Ecto neural progenitor cell (in vitro differentiated cells): ENCODE results near the gene NCKAP5.
"Not testable (repeated sequence)": the region's sequence is repeated elsewhere in the genome, so short reads cannot be mapped to it uniquely, and the experiment has no call there.

Experiments used
- DNase-seq: peaks from one replicate; pipeline ENCODE4 v3.0.0-alpha.2; 2018; ENCODE audit warnings: low spot score

Gene NCKAP5

DNA sequence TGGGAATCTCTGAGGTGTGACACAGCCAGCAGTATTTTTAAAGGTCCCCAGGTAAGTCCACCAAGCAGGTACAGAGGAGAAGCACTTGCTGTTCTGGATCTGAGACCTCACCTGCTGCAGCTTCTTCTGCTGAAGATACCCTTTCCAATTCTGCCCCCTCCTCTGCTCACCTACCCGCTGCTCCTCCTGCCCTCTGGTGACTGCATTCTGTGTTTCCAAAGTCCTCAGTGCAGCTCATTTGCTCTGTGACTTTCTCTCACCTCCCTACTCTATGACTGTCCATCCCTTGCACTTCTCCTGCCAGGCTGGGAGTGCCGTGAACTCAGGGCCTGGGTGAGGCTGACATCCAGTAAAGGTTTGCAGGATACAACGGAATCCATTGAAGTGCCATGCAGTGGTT, 693.1 kb downstream of the NCKAP5 start:
- DNase-seq = no peak

DNA sequence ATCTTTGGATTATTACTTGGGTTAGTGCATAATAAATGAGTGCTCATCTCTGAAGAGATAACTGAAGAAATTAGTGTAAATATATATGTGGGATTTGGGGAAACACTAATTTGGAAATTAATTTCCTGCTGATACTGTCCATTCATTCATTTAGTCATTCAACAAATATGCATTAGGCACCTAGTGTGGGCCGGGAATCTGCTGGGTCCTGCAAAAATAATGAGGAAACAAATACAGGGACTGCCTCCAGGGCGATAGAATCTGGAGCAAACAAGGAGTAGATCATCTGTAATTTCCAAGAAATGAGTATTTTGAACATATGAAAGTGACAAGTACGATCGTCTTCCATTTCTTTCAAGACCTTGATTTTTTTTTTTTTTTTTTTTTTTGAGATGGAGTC, 694.5 kb downstream of the NCKAP5 start:
- no peak for DNase-seq

DNA sequence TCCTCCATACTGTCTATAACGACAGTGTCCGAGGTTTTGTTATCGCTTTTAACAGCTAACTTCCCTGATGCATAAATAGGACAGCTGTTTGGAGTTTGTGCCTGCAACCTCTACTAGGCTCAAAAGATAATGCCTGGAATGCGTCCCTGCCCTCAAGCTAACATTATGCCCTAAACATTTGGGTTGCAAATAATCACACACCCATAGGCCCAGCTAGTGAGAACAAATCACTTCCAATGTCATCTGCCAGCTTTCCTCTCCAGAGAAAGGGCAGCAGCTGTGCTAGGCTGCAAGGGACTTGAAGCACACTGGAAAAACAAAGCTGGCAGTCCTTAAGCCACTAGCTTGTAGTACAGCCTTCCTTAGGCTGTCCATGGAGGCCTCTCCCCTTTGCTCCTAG, 696.4 kb downstream of the NCKAP5 start:
- DNase-seq = no peak

DNA sequence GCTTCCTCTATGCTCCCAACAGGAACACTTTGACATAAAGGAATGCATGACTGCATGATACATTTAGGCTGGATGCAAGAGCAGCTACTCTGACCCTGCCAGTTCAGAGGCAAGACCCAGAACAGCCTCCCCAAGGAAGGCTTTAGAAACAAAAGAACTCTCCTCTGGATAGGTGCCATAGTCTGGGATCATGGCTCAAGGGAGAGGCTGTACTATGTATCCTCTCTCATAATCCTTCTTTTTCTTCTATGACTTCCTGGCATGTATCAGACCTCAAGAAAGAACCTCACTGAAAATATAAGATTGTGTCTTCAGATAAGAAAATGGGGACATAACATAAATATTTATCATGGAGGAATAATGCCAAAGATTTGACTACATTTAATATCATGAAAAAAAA, 704.3 kb downstream of the NCKAP5 start:
- DNase-seq = no peak

DNA sequence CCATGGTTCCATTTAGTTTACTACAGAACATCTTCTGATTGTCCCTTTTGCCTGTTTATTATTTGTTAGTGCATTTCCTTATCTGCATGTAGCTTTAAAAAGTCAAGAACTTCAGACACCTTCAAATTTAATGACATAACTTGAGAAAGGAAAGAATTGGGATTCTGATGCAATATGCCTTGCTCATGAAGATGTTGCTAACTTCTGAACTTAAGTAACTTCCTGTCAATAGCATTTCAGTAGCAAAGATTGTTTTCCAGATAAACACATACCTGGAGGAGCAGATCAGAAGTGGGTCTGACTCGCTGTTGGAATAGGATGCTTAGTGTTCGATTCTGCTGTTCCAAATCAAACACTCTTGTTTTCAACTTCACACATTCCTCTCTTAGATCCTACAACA, 708.0 kb downstream of the NCKAP5 start:
- no peak for DNase-seq

DNA sequence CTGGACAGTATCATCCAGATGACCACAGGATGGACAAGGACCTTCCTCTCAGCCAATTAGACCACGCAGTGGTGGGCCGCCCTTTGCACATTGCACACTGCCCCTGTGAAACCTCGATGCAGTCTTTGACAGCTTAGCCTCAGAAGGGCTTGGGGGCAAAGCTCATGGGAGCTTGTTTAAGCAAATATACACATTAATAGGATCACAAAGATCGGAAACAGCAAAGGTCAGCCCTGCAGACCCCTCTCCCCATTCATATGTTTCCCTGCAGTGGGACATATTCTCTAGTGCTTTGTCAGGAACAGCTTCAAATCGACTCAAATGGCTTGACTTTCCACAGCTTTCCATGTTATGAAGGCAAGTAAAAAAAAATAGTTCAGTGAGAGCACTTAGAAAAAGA, 708.7 kb downstream of the NCKAP5 start:
- no peak for DNase-seq

DNA sequence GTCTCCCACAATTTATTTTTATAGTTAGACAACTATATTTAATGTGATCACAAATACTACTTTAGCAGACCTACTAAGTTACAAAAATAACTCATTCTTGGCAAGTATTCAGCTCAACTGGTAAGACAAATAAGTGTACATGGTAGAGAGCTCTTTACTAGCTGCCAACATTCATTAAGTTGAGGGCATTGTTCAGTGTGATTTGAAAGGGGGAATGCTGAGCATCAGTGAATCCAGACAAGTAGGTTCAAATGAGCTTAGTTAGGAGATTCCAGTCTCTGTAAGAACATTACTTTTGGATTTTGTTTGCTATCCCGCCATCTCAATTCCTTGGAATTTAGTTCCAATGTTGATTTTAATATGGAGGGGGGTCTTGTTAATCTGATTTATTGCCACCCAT, 710.9 kb downstream of the NCKAP5 start:
- DNase-seq = no peak

DNA sequence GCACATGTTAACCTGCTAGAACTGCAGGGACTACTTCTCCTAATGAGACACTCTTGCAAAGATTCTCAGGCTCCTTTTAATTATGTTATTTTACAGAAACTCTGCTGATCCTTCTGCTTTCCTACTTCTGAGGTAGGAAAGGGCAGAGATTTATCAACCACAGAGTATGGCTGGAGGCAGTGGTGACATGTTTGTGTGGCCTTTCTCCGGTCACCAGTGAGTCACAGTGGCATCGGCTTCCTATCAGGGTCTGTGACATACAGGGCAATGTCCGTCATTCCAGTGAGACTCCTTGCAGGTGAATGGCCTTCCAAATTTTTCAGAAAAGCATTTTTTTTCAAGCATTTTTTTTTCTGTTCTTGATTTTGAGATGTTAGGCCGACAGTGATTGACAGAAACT, 717.6 kb downstream of the NCKAP5 start:
- no peak for DNase-seq

DNA sequence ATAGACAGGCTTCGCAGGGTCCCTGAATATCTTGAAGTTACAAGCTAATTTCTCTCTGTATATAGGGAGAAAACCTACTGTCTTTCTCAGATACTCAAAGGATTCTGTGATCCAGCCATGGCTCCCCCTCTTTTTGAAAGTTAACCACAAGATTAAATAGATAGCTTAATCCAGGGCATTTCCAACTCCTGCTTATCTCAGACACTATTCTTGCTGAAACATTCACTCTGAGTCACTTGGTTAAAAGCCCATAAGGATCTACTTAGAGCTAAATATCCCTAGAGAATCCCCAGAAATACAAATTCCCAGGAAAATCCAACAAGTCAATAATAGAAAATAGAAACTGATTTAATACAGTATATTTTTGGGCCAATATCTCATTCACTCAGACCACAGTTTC, 719.1 kb downstream of the NCKAP5 start:
- DNase-seq = no peak

DNA sequence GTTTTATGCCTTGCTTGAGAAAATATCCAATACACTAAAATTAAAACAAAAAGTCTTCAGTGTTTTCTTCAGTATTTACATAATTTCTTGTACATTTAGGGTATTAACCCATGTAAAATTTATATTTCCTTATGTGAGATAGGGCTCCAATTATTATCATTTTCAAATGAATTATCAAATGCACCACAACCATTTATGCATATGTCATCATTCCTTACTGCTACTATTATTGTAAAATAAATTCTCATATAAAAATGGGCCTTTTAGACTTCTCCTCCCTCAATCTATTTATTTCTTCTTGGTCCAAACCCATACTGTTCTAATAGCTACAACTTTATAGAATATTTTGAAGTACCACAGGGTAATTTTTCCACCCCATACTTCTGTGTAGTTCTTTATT, 722.9 kb downstream of the NCKAP5 start:
- no peak for DNase-seq

DNA sequence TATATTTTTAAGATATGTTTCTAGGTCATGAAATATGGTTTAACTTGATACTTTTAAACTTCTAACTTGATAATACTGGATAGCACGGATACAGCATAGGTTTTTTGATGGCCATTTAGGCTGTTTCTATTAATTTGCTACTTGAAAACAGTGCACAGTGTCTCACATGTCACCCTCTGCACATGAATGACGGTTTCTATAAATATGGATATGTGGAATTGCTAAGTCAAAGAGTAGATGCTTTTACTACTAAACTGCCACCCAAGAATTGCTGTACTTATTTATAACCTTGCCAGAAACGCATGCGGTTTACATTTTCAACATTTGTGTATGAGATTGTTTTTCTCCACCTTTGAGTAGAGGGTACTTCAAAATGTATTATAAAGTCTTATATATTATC, 723.7 kb downstream of the NCKAP5 start:
- no peak for DNase-seq

DNA sequence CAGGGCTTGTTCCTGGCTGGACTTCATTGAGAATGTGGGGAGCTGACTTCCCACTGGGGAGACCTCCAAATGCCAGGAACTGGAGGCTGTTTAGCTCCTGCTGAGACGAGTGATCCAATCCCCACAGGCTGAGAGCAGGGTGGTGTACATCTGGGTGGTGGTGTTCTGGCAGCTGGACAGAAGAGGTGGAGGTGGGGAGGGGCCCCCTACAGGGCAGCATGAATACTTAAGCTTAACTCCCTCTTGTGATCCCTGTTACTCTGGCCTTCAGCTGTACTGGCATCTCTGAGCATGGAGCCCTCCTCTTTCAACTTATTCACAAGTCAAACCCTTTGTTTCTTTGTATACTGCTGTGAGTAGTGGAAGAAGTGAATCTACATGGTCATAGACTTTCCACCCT, 730.5 kb downstream of the NCKAP5 start:
- DNase-seq = no peak

DNA sequence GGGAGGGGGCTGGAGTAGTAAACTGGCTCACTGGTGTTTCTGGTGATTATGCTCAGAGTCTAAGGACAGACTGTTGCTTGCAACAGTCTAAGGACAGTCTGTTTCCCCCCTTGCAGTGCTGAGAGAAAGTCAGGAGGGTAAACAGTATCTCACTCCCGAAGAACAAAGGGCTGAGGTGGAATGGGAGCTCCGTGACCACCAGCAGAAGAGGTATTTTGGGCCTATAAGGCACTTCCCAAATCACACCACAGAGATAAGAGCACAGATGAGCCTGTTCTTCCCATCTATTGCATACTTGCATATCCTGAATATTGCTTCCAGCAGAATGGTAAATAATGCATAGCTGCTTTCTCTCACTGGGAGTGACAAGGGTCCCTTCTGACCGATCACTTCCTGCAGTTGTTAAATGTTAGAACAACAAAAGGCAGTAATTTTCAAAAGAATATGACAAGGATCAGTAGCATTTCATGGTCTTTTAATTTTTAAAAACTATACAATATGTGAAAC, 737.9 kb downstream of the NCKAP5 start:
- no peak for DNase-seq

DNA sequence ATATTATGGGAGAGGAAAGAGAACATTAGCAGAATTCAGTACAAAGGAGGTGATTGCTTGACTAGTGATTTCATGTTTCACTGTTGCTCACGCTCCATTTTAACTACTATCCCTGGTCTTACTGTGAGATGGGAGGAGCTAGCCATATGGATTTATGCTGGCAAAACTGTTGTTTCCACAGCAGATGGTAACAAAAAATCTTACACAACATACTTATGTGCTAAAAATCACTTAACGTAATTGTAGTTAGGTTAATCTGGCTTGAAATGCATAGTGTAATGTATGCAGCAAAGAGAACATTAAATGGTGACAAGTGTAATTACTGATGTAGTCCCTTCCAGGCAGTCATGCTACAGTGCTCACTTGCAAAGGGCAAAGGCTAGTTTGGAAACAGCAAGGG, 742.7 kb downstream of the NCKAP5 start:
- no peak for DNase-seq

DNA sequence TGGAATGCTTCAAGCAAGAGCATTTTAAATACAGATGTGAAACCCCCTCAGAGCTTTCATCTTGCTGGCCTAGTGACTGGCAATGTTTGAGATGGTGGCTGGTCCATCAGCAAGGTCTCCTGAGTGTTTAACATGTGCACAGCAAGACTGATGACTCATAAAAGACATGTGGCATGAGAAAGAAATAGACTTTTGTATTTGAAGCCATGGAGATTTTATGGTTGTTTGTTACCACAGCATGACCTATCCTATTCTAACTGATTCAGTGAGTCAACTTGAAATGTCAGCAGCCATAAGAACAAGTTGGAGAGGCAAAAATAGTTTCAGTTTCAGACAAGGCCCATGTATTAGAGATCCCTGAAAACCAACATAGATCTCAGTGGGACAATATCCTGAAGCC, 743.5 kb downstream of the NCKAP5 start:
- DNase-seq = no peak

DNA sequence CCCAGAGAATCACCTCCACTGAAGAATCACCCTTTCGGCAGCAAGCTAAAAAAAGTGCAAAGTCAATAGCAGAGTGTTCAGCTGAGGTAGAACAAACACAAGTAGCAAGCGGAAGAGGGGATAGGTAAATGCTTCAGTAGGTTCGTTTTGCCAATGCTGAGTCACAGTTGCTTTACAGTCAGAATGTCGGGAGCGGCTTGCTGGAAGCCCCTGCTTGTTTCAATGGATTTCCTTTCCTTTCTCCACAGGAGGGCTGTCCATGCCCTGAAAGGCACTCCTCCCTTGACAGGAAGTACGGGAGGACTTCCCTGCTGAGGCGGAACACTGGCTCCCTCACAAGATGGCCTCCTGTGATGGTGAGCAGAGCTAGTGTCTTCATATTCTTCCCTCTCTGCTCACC, 752.0 kb downstream of the NCKAP5 start:
- no peak for DNase-seq

DNA sequence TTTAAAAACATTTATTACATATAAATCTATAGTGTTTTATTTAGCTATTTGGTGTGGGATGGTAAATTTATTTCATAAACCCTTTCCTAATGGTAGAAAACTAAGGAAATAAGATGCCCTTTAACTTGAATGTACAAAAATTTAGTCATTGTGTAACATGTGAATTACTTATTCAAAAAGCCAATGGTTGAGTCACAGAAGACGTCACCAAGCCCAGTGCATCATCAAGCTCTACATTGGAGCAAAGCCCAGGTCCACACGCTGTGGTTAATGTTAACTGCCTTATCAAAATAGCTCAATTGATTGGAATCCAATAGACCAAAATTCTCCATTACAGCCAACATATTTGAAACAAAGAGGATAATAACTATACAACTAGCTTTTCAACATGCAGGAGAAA, 752.7 kb downstream of the NCKAP5 start:
- DNase-seq = no peak

DNA sequence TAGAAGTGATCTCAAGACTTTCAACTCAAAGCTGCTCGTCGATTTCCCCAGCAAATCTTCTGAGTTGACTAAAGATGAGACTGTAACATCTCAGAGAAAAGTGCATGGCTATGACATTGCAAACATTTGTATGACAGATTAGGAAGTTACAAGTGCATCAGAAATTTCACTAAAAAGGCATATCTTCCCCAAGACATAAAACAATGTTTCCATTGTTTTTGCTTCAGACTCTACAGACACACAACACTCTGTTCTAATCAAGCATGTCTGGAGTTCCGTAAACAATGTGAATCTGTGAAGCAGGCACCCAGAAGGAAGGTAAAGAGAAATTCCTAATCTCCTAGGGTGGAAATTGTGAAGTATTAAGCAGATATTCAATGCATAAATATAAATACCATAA, 753.6 kb downstream of the NCKAP5 start:
- DNase-seq = no peak

DNA sequence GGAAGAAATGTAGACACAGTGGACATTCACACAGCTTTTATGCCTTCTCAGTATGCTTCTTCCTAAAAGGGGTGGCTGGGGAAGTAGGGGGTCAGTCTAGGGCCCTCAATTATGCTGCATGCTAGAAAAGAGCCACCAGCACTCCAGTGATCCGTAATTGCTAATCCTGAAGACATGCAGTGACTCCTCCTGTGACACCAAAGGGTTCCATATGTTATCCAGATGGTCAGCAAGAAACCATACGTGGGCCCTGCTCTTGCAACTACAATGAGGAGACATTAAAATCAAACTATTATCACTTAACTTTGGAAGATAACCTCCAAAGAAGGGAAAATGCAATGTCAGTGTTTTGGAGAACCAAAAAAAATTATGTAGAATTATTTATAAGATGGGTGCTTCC, 754.8 kb downstream of the NCKAP5 start:
- DNase-seq = no peak

DNA sequence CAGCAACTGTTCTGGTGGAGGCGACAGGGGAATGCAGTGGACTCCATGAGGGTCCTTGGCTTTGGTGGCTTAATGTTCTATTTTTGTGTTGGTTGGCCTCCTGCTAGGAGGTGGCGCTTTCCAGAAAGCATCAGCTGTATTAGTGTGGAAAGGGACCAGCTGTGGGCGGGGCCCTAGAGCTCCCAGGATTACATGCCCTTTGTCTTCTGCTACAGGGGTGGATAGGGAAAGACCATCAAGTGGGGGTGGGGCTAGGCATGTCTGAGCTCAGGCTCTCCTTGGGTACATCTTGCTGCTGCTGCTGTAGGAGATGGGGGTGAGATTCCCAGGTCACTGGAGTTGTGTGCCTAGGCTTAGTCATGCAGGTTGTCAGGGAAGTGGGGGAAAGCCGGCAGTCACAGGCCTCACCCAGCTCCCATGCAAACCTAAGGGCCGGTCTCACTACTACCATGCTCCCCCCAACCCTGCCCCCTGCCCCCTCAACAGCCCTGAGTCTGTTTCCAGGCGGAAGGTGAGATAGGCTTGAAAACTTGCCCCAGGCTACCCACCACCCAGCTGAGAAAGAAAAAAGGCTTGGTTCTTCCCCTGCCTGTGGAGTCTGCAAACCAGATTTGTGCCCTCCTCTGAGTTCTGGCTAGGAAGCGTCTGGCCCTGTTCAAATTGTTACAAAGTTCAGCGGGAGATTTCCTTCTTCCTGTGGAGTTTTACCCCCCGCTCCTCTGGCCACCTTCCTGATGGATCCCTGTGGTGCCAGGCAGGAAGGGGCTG, 756.9 kb downstream of the NCKAP5 start:
- no peak for DNase-seq

DNA sequence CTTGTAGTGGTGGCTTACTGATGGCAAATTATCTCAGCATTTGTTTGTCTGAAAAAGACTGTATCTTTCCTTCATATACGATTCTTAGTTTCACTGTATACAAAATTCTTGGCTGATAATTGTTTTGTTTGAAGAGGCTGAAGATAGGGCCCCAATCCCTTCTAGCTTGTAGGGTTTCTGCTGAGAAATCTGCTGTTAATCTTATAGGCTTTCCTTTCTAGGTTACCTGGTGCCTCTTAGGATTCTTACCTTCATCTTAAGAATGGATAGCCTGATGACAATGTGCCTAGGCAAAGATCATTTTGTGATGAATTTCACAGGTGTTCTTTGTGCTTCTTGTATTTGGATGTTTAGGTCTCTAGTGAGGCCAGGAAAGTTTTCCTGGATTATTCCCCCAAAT, 758.3 kb downstream of the NCKAP5 start:
- not testable (repeated sequence) for DNase-seq

DNA sequence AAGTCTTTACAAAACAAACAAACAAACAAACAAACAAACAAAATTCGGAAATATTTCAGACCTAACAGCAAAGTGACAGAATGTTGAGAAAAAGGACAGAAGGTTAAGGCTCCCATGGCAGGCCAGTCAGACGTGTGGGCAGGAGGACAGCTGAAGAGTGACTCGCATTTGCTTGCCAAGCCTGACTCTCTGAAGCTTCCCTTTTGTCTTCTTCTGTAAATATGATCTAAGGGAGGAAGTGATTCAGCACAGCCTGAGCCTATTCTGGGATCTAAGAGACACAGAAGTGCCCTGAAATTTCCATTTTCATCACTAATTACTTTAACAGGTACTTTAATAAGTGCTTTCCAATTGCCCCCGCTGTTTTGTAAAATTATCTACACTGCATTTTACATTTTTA, 764.2 kb downstream of the NCKAP5 start:
- DNase-seq = no peak

DNA sequence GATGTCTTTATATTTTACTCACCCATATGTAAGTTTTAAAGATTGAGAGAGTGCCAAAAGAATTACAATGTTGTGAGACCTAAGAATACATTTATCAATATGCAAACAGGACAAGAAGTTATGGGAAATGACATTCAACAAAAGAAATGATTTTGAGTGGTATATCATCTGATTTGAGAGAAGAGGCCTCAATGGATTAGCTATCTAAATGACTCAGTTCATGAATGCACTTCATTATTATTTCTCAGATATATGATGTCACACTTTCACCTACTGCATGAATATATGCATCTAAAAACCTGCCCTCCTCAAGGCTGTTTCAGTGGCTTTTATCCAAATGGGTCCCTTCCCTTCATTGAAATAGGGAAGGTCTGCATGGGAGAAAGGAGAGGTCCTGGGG, 769.9 kb downstream of the NCKAP5 start:
- DNase-seq = no peak

DNA sequence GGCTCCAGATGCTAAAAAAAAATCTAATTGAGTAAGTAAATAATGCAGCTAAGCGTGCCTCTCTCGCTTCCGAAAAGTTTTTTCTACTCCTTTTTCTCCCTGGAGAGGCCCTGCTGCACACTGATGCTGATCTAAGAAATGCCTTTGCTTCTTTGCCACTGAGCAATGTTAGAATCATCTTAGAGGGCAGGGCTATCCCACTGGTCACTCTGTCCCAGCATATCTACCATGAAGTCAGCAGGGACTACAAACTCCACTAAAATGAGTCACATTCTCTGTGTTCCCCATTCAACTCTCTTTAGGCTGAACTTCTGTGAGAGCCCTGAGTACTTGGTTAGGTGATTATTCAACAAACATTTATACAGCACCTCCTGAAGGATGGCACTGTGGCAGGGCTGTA, 770.7 kb downstream of the NCKAP5 start:
- DNase-seq = no peak
